HG02588 (cell line): ENCODE measurements around the gene LORICRIN.

Experiments
- ATAC-seq: cut with Tn5 transposase; IDR thresholded peaks from one replicate; pipeline ENCODE4 v1.9.1; 2021; ENCODE audit warnings: mild to moderate bottlenecking, moderate library complexity; ENCODE audit not compliant: unreplicated experiment

The LORICRIN gene

DNA sequence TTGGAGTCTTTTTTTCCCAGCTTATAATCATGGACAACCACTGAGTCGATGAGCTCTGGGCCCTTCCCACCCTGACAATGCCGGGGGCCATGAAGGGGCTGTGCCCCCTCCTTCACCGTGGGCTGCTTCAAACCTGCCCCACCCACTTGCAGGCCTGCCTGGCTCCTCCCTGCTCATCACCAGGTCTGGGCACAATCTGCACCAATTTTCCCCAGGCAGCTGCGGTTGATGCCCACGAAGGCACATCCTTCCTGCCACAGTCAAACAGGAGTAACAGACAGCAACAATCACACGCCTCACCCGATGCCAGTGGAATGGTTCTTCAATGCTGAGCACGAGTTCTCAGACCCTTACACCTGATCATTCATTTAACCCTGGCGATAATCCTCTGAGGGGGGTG lies 34.4 kb downstream of the LORICRIN start:
- ATAC-seq, result no peak

DNA sequence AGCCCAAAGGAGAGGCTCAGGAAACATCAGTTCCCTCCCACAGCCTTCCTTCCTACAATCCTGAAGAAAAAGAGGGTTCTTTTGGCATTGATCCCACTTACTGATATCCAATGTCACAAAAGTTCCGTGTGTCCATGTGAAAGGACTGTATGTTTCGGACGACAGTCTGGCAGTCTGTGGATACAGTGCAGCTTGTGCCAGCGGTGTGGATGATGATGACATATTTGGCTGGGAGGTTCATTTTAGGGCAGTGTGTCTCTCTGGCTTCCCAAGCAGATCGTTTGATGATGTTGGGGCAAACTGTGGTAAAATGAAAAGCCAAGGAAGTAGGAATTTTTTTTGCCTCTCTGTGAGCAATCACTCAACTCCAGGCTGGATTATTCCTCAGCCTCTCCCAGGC lies 42.8 kb downstream of the LORICRIN start:
- no peak for ATAC-seq

DNA sequence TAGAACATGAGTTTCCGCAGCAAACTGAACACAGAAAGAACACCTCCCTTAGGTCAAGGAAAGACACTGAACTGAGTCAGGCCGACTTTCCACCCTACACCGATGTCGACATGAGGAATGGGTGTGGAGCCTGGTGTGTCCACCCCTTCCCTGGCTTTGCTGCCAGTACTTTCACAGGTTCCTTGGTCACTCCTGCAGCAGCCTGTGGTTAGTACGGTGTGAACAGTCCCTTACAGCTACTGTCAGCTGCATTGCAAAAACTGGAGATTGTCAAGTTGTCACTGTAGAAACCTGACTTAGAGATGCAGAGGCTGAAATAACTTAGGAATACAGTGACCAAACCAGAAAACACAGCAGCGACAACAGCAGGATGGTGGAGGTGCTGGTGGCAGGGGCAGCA lies 46.2 kb downstream of the LORICRIN start:
- ATAC-seq, result no peak

DNA sequence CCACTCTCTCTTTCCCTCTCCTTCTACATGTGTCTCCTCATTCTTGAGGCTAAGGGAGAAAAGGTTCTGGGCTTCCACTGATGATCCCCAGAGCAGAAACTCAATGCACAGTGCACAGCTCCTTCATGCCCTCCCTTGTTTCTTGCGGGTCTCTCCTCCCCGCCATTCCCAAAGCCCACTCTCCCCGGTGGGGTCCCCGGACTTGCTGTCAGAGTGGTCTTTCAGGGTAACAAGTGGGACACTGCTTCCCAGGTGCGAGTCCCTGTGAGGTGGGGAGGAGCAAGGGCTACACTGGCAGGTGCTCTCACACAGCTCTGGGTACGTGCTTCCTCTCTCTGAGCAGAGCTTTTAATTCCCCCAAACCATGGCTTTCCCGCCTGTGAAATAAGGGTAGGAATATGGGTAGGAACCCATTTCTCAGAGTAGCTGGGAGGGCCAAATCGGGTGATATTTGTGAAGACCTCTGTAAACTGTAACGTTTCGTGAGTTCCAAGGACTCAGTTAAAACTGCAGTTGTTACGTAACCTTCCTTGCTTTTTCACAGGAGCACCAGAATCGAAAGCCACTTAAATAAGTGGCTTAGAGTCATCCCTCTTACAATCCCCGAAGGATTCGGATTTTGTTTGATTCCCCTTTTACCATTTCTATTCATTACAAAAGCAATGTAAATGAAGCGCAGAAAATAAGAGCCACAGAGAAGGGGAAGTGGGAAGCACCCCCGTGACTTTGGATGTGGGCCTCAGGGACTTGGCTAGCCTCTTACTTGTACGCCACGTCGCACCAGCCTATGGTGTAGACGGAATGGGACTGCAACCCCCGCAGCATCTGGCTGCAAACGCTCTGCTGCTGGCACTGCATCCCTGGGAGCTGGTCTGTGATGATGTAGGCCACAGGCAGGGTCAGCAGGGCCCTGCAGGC lies 47.1 kb downstream of the LORICRIN start:
- ATAC-seq, result no peak

DNA sequence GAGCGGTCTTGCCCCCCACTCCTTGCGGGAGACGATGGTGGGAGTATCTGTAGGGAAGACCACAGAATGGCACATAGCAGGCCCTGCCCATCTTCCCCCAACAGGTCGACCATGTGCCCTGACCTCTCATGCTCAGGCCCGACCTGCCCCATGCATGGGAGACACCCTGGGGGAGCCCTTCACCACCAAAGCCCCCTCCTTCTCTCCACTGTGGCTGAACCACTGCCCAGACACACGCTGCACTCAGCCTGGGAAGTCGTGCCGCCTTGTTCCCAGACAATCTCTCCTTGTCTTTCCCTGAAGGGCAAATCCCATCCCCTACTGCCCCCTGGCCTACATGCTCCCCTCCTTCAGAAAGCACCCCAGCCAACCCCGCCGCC lies 47.7 kb downstream of the LORICRIN start:
- ATAC-seq, result no peak

DNA sequence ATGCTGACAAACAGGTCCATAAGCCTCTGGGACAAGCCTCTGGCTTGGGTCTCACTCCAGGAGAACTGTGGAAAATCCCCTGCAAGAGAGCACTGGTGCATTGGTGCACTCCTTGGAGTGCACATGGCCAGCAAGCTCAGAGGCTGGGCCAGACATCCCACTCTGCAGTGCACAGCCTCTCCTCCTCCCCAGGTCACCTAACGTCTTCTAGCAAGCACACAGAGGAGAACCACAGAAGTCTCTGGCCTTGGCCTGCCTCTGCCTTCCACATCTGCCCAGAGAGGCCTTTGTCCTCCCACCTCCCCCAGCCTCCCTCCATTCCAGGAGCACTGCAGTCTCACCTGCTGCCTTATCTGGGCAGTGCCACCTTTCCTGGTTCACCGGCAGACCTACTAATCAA lies 49.1 kb downstream of the LORICRIN start:
- ATAC-seq, result no peak

DNA sequence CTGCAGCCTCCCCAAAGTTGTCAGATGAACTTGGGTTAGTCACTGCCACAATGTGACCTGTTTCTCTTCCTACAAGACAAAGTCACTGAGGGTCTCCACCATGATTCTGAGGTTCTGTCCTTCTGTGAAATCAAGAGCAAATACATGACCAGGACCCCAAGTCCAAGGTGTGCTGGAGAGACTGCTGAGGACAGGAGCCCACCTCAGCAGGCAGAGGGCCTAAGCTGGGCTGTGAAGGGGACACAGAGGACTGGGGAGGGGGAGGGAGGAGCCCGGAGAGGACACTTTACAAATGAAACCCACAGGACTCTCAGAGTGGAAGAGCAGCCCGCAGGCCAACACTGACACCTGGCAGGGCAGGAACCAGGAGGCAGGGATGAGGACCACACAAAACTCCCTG lies 50.0 kb downstream of the LORICRIN start:
- ATAC-seq, result no peak

DNA sequence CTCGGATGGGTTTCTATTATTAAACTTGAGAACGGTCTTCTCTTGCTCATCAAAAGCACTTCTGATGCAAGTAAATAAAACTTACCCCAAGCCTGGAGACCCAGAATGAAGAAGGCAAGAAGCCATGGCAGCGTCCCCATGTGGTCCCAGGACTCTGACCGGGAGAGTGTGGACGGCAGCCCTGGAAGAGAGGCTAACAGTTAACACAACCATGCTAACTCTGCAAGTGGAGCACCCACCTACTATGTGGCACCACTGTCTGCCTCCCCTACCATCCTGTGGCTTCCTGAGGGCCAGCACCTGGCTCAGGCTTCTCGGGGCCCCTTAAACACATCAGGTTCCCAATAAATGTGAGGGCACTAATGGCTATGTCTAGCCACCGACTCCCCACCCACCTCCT lies 51.0 kb downstream of the LORICRIN start:
- no peak for ATAC-seq
